GM21423 (cell line): ENCODE measurements around the gene S100A6.
"Not testable (repeated sequence)": the region's sequence is repeated elsewhere in the genome, so short reads cannot be mapped to it uniquely, and the experiment has no call there.

Source experiments
- ATAC-seq: cut with Tn5 transposase; IDR thresholded peaks from one replicate; pipeline ENCODE4 v1.9.1; 2021; ENCODE audit warnings: mild to moderate bottlenecking, moderate library complexity; ENCODE audit not compliant: unreplicated experiment

Gene S100A6

GRCh38 chr1:153532769-153533599, 2.8 kb downstream of the S100A6 start:
- ATAC-seq, result no peak

- ATAC-seq, result no peak
These were observed 3.6 kb downstream of the S100A6 start for GRCh38 chr1:153532181-153532580.

DNA sequence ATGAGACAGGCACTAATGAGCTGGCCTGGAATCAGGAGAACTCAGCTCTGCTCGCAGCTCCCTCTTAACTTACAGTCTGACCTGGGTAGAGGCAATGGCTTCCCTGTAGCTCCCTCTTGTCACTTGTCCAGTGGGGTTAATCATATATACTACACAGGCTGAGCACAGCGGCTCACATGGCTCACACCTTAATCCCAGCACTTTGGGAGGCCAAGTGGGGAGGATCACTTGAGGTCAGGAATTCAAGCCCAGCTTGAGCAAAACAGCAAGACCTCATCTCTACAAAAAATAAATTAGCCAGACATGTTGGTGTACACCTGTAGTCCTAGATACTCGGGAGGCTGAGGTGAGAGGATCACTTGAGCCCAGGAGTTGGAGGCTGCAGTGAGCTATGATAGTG, 4.2 kb downstream of the S100A6 start:
- ATAC-seq, result no peak

GRCh38 chr1:153527683-153528040, 8.1 kb downstream of the S100A6 start:
- no peak for ATAC-seq

DNA sequence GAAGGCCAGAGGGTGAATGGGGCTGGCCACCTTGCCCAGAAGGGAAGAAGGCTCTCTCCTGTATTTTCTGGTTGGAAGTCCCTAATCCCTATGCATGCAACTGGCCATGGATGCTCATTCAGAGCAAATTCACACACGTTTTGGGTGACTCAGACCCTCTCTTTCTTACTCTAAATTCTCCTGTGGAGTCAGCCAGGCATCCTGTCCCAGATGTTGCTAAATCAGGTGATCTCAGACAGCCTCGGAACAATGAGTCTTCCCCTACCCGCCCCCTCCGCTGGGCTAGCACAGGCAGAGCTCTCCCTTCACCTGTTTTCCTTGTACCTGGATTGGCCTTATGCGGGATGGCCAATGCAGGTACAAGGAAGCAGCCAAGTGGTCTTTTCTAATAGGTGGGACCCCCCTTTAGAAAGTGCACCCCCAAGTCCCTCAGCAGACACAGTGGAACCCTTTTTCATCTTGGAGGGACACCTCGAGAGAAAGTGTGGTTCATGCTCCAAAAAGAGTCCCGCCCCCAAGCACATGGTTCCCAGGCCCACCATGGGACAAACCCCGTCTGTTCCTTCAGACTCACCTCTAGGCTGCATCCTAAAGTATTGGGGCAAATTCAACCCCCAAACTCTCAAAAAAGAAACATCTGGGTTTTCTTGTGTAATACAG, 8.6 kb downstream of the S100A6 start:
- ATAC-seq, result no peak

DNA sequence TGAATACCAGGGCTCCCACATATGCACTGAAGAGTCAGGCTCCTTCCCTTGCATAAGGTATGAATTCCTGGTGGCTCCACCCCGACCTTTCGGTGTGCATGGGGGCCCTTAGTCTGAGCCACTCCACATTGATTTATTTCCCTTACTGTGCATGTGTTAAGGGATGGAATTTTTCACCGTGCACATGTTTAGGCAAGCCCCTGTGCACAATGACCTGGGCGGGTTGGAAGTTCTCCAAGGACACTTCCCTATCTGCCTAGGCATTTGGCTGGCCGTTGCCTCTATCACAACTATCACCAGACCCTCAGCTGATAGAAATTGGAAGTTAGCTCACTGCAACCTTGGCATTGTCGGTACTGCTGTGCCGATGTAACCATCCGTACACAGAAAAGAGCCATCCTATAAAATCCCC, 9.7 kb downstream of the S100A6 start:
- ATAC-seq, result no peak

GRCh38 chr1:153525088-153525728, 10.6 kb downstream of the S100A6 start:
- no peak for ATAC-seq

- not testable (repeated sequence) for ATAC-seq
These were observed 13.3 kb downstream of the S100A6 start for GRCh38 chr1:153522353-153523048.

DNA sequence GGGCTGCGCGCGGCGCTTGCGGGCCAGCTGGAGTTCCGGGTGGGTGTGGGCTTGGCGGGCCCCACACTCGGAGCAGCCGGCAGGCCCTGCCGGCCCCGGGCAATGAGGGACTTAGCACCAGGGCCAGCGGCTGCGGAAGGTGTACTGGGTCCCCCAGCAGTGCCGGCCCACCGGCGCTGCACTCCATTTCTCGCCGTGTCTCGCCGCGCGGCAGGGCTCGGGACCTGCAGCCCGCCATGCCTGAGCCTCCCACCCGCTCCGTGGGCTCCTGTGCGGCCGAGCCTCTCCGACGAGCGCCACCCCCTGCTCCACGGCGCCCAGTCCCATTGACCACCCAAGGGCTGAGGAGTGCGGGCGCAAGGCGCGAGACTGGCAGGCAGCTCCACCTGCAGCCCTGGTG, 14.0 kb downstream of the S100A6 start:
- ATAC-seq, result not testable (repeated sequence)

GRCh38 chr1:153520818-153521476, 14.8 kb downstream of the S100A6 start:
- no peak for ATAC-seq

GRCh38 chr1:153520137-153520691, 15.6 kb downstream of the S100A6 start:
- ATAC-seq, result not testable (repeated sequence)

- ATAC-seq, result no peak
These were observed 16.5 kb downstream of the S100A6 start for GRCh38 chr1:153519242-153519641.

- ATAC-seq, result no peak
These were observed 20.0 kb downstream of the S100A6 start for GRCh38 chr1:153515504-153516394.

DNA sequence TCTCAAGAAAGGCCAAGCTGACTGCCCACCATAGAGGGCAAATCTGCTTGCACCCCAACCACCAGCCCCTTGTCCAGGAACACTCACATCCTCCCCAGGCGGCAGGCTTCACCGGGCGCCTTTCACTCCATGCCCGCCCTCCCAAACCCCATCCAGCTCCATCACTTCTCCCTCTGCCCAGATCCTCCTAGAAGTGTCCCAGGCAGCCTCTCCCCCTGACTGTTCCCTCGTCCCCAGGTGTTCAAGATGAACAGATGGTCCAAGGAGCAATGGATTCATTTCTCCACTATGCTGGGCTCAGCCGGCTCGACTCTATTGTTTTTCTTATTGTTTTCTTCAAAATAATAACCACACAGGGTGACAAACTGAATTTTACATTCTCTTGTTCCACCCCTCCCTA, 22.1 kb downstream of the S100A6 start:
- no peak for ATAC-seq

GRCh38 chr1:153513023-153513422, 22.8 kb downstream of the S100A6 start:
- ATAC-seq, result no peak

GRCh38 chr1:153510984-153511410, 24.8 kb downstream of the S100A6 start:
- no peak for ATAC-seq

DNA sequence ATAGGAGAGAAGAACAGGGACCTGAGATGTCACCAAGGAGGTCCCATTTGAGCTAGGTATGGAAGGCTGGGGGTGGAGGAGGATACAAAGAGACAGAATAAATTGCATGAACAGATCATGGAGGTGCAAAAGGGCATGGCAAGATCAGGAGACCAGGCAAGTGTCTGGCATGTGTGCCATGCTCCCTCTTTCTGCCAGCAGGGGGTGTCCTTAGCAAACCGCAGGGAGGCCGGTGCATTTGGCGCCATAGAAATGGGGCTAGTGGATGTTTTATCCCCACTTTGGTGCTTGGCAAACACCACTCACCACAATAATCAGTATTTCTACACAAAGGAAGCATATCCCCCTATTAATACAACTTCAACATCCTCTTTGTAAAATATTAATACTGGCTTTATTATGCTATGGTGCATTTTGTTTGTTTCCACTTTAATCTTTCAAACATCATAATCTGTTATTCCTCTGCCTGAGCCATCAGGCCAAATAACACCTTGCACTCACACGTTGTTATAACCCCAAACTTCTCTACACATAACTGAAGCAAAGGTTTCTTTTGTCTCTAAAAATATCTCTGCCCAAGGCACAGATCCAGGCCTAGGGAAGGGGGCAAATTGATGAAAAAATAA, 25.9 kb downstream of the S100A6 start:
- no peak for ATAC-seq

DNA sequence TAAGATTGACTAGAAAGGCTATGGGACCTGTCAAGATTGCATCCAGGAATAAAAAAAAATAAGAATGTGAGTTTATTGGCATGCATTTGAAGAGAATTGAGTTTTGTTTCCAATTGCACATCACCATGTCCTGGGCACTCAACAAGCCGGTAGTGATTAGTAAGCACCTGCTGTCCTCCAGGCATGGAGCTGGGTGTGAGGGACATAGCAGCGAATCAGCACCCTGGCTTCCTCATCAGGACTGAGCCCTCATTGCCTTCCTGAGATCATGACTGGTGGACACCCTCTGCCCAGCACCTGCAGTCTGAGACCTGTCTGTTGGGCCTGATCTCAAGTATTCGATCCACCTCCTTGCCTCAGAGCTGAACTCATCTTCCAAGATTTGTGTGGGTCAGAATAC, 26.8 kb downstream of the S100A6 start:
- ATAC-seq, result no peak
